Right lobe of liver (tissue), 4 donors: ENCODE data around the gene TRPV2.

Experiments
- CTCF ChIP-seq, 4 donors: fragments of 200-600 bp in 3 of 4; fragments of 450-650 bp in 1 of 4; IDR thresholded peaks; one replicate each; pipeline versions ENCODE4 v1.5.1 to v1.8.0; 2016 to 2022; ENCODE audit warnings: antibody characterized with exemption in 4 of 4, mild to moderate bottlenecking in 2 of 4
- POLR2A ChIP-seq: fragments of 450-650 bp; IDR thresholded peaks from one replicate; pipeline ENCODE4 v1.6.1; 2017; ENCODE audit warnings: antibody characterized with exemption, mild to moderate bottlenecking
- donor health status: DM: no; HTN: no; CAD: no.
- donor health status: DM: no; HTN: no; CAD: no.
- donor health status: DM: no; HTN: yes; CAD: no.

- TF ChIP-seq CTCF (IDR thresholded peaks at IDR 0.05) (no peak), POLR2A (no peak)
These were observed 43.9 kb downstream of the TRPV2 start for GRCh38 chr17:16459271-16459670.
